ENCODE measurements around the gene CENPT.

CENPT gene

GRCh38 chr16:67805718-67806427, 41.6 kb downstream of the CENPT start:
- no peak for DNase-seq

GRCh38 chr16:67804853-67805542, 42.5 kb downstream of the CENPT start:
- DNase-seq = no peak

- no peak for DNase-seq
Observed at GRCh38 chr16:67803894-67804293, 43.6 kb downstream of the CENPT start.

- no peak for DNase-seq
Observed at GRCh38 chr16:67801883-67802282, 45.6 kb downstream of the CENPT start.

- no peak for DNase-seq
Observed at GRCh38 chr16:67801241-67801640, 46.3 kb downstream of the CENPT start.

GRCh38 chr16:67800338-67800926, 47.1 kb downstream of the CENPT start:
- no peak for DNase-seq

- no peak for DNase-seq
Observed at GRCh38 chr16:67796099-67796718, 51.3 kb downstream of the CENPT start.

- no peak for DNase-seq
Observed at GRCh38 chr16:67790071-67790470, 57.4 kb downstream of the CENPT start.

GRCh38 chr16:67786491-67786890, 61.0 kb downstream of the CENPT start:
- DNase-seq = no peak

GRCh38 chr16:67783353-67783725, 64.2 kb downstream of the CENPT start:
- DNase-seq = no peak

GRCh38 chr16:67782567-67783352, 64.7 kb downstream of the CENPT start:
- DNase-seq = no peak

- peak; percentile 35 for DNase-seq
Observed at GRCh38 chr16:67781565-67781921, 66.0 kb downstream of the CENPT start.

GRCh38 chr16:67780847-67781564, 66.5 kb downstream of the CENPT start:
- DNase-seq = no peak

GRCh38 chr16:67779256-67780014, 68.1 kb downstream of the CENPT start:
- no peak for DNase-seq

Measured in KG1 (cell line).